Effector CD8-positive, alpha-beta T cell (primary cell): ENCODE results near the gene STK38.

Experiments
- DNase-seq: peaks from one replicate; lab custom pipeline; 2025; lab: John Stamatoyannopoulos, UW

The STK38 gene

DNA sequence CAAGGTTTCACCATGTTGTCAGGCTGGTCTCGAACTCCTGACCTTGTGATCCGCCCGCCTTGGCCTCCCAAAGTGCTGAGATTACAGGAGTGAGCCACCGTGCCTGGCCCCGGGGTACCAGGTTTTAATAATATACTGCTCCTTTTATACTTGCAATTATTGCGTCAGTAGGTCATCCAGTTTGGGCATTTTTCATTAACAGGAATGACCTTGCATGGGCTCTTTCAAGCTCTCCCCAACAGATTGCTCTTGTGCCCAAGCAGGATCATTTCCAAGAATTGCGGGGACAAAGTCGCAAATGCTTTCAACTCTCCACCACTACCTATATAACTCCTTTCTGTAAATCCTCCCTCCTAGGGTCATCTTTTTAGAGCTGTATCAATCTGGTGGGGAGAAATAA, 23.8 kb downstream of the STK38 start:
- DNase-seq: no peak

DNA sequence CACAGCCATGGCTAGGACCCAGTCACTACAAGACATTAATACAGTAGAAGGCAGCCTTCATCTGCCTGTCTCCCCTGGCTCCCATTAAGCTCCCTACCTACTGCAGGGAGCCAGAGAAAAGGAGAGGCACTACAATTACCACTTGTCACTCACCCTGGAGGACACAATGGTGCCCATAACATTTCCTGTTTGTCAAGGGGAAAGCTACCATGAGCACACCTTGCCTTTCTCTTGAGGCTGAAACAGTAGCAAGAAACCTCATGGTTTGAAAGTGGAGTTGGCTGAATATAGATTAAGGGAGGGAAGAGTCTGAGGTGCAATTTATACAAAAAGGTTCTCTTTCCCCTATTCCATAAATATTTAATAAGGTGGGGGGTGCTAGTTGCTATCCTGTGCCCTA, 27.9 kb downstream of the STK38 start:
- no peak for DNase-seq

DNA sequence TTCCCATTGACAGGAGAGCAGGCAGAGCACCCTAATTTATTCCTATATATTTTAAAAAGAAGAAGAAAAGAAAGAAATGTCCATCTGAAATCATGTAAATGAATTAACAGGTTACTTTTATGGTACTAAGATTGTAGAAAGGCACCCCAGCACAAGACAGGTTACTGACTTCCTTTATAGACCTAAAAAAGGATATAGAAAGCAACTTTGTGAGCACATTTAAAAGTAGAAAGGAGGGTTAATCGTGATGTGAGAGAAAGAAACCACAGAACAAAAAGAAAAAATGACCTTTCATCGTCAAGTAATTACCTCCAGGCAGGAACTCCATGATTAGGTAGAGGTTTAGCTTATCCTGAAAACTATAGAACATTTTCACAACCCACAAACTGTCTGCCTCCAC, 29.9 kb downstream of the STK38 start:
- no peak for DNase-seq

DNA sequence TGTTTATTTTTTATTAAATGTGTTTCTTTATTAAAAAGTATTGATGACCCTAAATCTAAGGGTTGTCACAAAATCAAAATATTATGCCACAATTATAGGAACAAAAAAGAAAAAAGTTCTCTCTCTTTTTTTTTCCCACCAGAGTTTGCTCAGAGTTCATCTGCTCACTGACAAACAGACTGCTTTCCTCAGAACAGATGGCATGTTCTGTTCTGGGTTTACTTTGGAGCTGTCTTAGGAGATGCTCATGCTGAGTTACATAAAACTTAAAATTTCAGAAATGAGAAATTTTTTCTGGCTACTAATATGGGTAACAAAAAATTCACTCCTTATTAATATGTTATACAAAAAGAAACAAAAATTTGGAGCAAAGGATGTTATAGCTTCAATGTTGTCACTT, 30.3 kb downstream of the STK38 start:
- DNase-seq: no peak

DNA sequence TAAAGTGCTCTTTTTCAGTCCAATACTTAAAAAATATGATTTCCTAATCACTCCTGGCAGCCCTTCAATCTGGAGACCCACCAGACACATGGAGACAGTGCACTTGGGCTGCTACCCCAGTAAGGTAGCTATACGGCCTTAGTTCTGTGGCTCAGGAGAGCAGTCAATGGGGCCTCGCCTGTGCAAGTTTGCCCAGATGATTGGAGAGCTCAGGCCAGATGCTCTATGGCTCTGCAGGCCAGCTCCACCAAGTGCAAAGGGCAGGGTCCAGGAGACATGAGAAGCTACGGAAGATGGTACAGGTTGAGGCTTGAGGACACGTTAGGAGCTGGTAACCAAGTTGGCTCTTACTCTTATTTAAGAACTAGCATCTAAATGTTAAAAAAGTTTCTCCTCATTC, 30.7 kb downstream of the STK38 start:
- DNase-seq: no peak

DNA sequence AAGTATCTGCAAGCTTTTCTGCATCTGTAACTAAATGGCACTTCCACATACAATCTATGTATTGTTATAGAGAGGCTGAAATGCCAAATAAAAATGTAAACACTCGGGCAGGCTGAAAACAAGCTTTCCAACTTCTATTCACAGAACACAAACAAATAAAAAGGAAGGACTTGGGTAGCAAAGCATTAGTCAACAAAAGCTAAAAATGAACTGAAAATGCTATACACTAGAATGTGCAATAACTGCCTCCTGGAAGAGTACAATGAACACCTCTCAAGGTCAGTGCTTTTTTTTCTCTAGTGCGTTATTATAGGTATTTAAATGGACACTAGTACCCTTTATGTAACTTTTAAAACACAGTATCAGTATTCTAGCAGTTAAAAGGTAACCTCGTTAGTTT, 31.4 kb downstream of the STK38 start:
- no peak for DNase-seq

DNA sequence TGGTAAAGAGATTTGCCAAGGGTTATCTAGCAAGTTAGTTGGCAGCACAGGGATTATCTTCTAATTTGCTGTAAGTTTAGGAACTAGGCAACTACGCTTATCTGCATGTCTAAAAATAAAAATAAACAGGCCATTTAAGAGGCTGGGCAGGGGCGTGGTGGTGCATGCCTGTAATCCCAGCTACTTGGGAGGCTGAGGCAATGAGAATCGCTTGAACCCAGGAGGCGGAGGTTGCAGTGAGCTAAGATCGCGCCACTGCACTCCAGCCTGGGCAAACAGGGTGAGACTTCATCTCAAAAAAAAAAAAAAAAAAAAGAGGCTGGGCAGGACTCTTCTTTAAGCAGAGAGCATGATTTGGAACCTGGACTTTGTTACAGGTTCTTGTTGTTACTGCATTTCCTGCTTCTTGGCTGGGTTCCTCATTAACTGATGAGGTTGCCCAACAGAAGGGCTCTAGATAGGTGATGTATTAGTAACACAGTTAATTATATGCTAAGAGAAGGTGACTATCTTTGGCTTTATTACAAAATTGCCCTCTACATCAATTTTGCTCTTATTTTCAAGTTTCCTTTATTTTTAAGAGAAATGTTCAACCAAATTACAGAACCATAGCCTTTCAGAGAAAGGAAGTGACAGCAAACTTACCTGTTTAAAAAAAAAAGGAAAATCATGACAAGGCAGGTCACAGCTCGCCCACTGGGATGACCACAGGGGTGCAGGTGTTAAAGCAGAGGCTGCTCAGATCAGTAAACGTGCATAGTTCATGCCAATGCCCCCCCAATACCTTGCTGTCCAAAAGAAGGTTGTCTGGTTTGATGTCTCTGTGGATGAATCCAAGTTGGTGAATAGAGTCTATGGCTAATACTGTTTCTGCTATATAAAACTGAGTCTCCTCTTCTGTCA, 32.5 kb downstream of the STK38 start:
- DNase-seq: no peak

DNA sequence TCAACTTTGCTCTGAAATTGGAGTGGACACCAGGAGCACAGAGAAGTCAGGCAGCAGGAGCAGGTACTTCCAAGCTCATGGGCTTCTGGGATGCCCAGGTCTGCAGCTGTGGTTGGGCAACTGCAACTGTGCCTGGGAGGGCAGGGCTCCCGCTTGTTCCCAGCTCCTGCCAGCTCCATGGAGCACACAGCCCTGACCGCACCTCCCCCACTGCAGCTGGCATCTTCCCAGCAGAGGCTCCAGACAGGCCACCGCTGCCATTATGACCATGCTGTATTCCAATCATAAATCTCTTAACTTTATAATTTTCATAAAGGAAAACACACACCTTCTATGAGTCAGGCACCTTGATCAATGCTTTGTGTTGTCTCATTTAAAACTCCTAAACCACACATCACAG, 36.9 kb downstream of the STK38 start:
- no peak for DNase-seq

DNA sequence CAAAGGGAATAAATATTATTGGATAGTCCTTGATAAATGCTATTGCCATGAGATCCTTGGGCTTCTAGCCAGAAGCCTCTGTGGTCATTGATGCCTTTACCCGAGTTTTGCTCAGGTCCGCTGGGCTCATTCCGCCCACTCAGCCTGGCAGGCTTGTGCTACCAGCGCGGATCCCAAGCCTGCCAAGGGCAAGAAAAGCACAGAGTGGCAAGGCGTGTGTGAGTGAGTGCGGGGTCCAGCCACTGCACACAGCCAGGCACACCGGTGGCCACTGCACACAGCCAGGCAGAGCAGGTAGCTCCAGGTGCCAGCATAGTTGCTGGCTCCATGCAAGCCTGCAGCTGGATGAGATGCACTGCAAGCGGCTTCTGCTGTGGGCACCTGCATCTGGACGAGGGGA, 38.7 kb downstream of the STK38 start:
- no peak for DNase-seq

DNA sequence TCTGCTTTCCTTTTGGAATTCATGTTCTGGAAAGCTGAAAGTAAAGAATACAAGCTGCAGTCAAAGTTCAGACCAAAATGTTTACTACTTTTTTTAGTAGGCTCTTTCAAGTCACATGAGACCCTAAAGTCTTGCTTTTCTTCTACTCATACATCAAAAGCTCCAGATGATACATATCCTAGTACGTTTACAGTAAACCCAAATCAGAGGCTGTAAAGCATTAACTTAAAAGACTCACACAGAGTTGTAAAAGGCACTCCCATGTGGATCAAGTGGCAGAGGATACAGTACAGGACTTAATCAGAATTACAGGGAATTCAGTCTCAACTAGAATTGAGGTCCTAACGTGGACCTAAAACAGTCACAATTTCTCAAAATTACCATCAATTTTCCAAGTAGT, 40.7 kb downstream of the STK38 start:
- no peak for DNase-seq

DNA sequence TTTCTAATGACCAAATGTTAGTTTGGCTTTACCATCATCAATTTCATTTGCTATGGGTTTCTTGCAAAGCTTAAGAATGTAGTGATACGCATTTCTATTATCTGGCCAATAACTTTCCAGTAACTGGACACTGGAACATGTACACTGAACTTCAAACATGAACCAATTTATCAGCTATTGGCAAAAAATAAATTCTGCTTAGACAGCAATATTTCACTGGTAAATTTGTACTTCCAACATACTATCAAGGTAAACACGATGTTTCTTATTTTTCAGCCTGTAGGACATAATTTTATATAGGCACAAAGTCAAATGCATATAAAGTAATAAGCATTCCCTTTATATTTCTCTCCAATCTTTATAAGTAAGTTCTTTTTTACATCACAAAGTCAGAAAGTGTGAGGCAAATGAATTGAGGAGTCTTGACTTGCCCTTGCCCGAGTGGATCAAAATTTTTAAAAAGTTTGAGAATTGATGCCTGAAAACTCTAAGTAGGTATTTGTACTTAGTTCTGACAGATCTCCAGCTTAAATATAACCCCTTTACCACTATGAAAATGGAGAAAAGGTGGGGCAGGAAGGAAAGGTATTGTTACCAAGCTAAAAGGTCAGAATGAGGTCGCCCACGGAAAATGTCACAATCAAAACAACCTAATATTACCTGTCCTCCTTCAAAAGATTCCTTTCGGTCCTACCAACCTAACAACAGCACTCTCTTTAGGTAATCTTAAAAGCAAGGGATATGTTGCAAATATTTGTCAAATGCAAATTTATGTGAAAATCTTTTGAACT, 41.3 kb downstream of the STK38 start:
- no peak for DNase-seq

DNA sequence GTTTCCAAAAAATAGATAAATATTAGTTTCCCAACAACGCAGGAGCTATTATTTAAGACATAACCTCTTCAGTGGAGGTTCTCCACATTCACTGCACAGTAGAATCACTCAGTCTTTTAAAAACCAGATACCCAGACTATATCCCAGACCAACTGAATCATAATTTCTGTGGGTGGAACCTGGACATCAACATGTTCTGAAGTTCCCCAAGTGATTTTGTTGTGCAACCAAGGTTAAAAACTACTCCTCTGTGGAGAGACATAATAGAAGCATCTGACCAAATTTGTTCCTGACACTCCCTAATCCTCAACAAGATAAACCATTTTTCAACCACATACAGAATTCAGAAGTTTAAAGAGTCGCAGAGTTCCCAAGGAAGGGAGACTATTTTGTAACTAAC, 42.3 kb downstream of the STK38 start:
- no peak for DNase-seq

DNA sequence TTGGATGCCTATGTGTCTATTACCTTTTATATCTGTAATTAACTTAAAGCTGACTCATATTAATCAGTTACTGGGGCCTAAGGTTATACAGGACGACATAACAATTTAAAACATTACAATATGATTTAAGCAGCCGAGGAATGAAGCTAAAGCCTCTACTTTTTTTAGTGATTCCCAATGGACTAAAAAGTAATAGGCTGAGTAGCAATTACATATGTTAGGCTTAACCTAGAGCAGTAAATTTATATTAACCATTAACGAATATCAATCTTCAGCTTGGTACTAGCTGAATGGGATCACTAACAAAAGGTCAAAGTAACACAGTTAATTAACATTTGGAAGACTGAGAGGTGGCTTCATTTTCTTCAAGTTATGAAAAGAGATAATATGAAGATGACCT, 43.1 kb downstream of the STK38 start:
- DNase-seq: no peak

DNA sequence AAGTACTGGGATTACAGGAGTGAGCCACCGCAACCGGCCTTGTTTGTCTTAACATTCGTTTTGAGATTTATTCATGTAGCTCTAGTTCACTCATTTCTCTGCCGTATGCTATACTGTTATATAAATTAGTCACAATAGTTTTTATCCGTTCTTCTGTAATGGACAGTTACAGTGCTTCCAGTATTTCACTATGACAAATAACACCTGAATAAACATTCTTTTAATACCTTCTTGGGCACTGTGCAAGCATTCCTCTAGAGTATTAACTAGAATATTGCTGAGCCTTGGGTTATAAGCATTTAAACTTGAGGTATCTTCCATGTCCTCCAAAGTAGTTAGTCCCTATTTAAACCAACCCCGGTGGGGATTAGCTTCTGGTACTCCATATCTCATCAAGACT, 45.6 kb downstream of the STK38 start:
- no peak for DNase-seq

DNA sequence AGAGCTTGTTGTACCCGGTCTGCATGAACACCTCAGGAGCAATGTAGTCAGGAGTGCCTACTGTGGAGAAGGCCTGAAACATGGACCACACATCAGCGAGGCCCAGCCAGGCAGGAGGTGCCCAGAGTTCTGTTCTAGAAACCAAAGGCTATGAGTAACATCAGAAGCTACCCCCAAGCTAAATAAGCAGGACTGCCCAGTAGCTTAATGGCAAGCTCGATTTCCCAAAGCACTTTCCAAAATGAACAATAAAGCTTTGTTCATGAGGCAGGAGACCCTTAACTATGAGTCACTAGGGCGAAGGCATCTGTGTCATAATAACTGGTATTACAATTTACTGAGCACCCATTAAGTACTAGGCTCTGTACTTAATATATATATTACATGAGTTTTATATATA, 47.4 kb downstream of the STK38 start:
- no peak for DNase-seq

DNA sequence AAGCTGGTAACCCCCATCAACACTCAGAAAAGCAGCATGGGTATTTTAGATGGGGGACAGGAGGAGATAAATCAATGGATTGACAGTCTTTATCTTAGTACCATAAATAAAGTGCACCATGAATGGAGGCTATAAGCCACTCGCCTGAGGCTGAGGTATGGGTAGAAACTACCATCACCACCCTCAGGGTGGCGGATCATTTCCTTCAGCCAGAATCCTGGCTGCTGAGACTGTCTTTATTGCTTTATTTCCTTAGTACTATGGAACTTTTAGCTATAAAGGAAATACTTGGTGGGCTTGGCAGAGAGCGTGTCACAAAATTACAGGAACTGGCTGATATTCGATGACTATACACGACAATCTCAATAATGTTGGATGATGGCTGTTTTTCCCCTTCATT, 52.2 kb downstream of the STK38 start:
- no peak for DNase-seq

DNA sequence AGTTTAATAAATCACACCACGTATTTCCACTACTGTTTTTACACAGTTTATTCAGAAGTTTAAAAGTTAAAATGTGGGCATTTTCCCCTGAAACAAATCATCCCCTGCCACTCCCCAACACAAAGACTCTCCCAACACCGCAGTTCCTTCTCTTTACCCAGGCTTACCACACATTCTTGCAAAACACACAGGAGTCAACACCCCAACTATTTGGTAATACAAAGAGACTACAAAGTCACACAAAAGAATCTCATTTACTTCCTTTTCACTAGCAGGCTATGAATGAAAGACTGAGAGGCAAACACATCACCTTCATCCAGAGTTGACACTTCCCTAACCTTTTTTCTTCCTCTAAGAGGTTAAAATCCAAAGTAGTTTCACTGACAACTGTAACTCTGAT, 53.4 kb downstream of the STK38 start:
- DNase-seq: no peak

DNA sequence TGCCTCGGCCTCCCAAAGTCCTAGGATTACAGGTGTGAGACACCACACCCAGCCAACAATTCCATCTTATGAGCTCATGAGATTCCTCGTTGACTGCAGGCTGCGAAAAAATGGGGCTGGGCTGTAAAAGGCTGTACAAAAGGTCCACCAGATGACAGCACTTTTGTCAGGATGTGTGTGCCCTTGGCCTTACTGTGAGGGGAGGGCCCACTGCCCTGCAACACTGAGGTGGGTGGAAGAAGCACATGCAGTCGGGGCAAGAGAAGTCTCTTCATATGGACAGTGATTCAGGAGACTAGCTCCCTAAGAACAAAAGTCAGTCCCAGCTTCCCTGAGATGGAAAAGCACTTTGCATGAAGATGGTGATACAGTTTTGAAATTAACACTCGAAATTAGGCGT, 54.0 kb downstream of the STK38 start:
- DNase-seq: no peak

DNA sequence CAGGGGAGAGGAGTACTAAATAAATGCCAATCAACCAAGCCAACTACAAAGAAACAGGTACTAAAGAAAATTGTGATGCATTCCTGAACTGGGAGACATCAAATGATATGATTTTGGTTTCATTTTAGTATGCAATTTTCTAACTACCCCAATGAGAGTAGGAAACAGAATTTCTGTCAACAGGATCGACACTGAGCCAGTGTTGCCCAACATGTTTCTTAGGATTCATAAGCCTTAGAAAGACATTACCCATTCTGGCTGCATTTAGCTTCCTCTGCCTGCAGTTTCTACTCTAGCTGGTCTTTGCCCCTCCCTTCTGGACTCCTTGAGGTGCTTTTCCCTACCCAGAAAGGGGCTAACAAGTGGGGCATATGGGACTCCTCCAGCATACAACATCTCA, 54.7 kb downstream of the STK38 start:
- DNase-seq: no peak

DNA sequence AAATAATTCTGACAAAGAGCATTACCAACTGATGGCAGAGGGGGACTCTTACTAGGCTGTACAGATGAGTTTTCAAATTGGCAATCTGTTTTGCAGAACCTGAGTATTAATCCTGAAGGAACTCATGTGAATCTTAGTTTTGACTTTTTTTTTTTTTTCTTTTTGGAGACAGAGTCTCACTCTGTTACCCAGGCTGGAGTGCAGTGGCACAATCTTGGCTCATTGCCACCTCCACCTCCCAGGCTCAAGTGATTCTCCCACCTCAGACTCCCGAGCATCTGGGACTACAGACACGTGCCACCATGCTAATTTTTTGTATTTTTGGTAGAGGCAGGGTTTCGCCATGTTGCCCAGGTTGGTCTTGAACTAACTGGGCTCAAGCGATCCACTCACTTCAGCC, 55.2 kb downstream of the STK38 start:
- no peak for DNase-seq

DNA sequence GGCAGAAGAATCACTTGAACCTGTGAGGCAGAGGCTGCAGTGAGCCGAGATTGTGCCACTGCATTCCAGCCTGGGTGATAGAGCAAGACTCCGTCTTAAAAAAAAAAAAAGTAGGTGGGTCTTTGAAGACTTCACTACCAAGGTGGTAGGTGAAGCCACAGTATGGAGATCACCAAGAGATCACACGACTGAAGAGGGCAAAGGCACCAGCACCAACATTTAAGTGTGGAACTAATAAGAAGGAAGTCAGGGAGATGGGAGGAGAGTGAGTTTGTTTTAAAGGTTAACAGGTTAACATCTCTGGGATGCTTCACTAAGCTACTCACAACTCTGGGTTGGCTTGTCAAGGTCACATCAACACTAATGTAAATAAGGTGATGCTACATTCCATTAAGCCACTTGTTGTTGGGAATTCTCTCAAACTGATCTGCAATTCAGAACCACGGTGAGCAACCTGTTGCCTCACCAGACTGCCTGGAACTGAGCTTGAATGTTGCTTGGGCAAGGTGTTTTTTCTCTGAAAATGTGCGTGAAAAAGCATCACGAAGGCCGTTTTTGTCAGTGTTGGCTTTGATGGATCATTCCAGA, 55.8 kb downstream of the STK38 start:
- no peak for DNase-seq

DNA sequence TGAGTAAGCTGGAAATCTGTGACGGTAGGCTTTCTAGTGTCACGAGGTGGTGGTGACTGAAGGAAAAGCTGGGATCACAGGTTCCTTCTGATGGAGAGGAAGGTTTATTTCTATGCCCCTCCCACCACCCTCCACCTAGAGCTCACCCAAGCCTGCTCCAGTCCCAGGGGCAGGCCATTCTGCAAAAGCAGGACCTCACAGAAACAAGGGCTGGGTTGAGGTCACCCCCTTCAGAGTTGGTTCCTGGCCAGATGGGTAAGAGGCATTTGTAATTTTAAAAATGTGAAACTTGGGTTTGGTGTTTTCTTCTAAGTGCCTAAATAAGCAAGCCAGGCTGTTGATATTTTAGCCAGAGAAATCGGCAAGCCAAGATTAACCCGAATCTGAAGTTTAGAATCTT, 57.9 kb downstream of the STK38 start:
- no peak for DNase-seq

DNA sequence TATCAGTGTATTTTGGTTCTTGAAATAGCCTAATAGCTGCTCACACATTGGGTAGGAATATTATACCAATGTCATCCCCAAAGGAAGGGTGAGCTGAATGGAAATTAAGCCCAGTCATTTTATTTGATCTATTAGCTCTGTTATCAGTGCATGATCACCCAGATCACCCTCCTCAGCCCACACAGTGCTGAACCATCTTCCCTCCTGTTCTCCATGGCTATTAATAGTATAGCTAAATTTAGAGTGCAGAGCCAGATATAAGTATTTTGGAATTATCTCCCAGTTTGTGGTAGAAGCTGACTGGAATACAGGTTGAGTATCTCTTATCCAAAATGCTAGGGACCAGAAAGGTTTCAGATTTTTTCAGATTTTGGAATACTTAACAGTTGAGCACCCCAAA, 59.1 kb downstream of the STK38 start:
- DNase-seq: no peak
